ENCODE measurements around the gene RAB8A.

DNA sequence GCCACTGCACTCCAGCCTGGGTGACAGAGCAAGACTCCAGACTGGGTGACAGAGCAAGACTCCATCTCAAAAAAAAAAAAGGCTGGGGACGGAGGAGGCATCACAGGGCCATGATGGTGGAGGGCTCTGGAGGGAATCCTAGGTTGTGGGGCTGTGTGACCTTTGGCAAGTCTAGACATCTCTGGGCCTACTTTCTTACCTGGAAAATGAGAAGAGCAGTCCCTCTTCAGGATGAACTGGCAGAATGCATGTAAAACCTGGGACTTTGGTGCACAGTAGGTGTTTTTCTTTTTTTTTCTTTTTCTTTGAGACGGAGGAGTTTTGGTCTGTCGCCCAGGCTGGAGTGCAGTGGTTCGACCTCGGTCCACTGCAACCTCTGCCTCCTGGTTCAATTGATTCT, 48.0 kb downstream of the RAB8A start:
- TF ChIP-seq, protein P1, sequence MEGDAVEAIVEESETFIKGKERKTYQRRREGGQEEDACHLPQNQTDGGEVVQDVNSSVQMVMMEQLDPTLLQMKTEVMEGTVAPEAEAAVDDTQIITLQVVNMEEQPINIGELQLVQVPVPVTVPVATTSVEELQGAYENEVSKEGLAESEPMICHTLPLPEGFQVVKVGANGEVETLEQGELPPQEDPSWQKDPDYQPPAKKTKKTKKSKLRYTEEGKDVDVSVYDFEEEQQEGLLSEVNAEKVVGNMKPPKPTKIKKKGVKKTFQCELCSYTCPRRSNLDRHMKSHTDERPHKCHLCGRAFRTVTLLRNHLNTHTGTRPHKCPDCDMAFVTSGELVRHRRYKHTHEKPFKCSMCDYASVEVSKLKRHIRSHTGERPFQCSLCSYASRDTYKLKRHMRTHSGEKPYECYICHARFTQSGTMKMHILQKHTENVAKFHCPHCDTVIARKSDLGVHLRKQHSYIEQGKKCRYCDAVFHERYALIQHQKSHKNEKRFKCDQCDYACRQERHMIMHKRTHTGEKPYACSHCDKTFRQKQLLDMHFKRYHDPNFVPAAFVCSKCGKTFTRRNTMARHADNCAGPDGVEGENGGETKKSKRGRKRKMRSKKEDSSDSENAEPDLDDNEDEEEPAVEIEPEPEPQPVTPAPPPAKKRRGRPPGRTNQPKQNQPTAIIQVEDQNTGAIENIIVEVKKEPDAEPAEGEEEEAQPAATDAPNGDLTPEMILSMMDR (IDR thresholded peaks at IDR 0.05), result no peak
- TF ChIP-seq POLR2A (IDR thresholded peaks at IDR 0.05), result no peak

All from thyroid gland (tissue), 4 donors.